Peyer's patch (tissue), 4 donors: ENCODE results near the gene SMAP2.

ENCODE experiments used
- CTCF ChIP-seq, 6 experiments: fragments of 450-650 bp in 4 of 6; fragments of 200-600 bp in 2 of 6; sonication (generic) in 1 of 6; IDR thresholded peaks; one replicate each; pipeline ENCODE4 v1.5.1; 2017 to 2019; ENCODE audit warnings: antibody characterized with exemption in 6 of 6, mild to moderate bottlenecking in 3 of 6, moderate library complexity in 1 of 6
- POLR2A ChIP-seq, 2 donors: fragments of 450-650 bp; IDR thresholded peaks; one replicate each; pipeline ENCODE4 v1.5.1; 2017; ENCODE audit warnings: antibody characterized with exemption in 2 of 2, mild to moderate bottlenecking in 2 of 2, moderate library complexity in 2 of 2

- TF ChIP-seq CTCF (IDR thresholded peaks at IDR 0.05), result no peak
- TF ChIP-seq POLR2A (IDR thresholded peaks at IDR 0.05), result no peak
Measured at GRCh38 chr1:40341491-40342380, 31.8 kb upstream of the SMAP2 start.
